Posterior vena cava (tissue), 2 donors: Measurements from ENCODE around the gene GAB2. TPM values are rescaled to one million over a fixed set of nuclear protein-coding genes. Genes with fewer than 3 reads are reported as not detected.

ENCODE experiments used
- DNase-seq: peaks from one replicate; pipeline ENCODE4 v3.0.0-alpha.2; 2020; ENCODE audit warnings: low spot score
- intact Hi-C, 2 donors: fragments of 100-400 bp; cut with DNase I; formaldehyde crosslinking; loops; one replicate each; pipeline versions ENCODE4 v1.14.1 to v1.14.2; 2022 to 2023
- total RNA-seq, 2 donors: library from RNA; stranded (reverse); fragmentation: NEBNext Ultra II Directional; extraction: Animal tissue kit (Norgen Biotek cat#: 25700); gene quantifications; one replicate each; pipeline ENCODE4 v1.2.1, GENCODE V29; 2021
- donor health status: DM: yes; HTN: yes; CAD: no.
- donor health status: DM: yes; HTN: yes; CAD: no.

The GAB2 gene
- total RNA-seq, 2 donors from 2014 or later = 45.1 to 89.7 TPM

DNA sequence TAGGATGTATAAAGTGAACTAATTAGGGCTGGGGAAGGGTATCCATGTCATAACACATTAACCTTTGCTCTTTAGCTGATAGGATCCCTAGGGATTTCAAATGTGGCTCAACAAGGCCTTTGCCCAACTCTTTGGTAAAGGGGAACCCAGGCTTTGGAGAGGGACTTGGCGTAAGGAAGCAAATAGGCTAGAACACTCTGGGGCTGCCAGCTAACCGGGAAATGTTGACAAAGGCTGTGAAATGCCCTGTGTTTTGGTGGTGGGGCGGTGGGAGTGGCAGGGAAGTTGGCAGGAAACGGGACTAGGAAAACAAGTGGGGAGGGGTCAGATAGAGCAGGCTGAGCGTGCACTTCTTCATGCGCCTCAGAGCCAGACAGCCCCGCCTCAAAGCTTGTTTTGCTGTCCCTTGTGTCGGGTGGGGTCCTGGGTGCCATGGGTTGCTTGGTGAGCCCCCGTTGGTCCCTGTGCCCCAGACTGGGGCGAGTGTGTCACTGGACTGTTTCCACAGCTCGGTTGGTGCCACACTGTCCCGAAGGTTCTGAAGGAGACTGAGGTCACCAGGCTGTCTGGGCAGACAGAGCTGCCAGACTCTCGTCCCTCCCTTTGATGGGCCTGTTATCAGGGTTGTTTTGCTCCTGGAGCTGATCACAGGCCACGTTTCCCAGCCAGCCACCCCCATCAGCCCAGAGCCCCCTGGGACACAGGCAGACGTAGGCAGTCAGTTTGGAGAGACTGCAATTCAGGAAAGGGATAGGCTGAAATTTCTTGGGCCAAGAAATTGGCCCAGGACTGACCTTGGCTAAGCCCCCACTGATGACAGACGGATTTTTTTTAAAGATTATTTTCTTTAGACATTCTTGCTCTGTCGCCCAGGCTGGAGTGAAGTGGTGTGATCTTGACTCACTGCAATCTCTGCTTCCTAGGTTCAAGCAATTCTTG is 248.8 kb downstream of the GAB2 start:
- intact Hi-C loops = no loop called here

DNA sequence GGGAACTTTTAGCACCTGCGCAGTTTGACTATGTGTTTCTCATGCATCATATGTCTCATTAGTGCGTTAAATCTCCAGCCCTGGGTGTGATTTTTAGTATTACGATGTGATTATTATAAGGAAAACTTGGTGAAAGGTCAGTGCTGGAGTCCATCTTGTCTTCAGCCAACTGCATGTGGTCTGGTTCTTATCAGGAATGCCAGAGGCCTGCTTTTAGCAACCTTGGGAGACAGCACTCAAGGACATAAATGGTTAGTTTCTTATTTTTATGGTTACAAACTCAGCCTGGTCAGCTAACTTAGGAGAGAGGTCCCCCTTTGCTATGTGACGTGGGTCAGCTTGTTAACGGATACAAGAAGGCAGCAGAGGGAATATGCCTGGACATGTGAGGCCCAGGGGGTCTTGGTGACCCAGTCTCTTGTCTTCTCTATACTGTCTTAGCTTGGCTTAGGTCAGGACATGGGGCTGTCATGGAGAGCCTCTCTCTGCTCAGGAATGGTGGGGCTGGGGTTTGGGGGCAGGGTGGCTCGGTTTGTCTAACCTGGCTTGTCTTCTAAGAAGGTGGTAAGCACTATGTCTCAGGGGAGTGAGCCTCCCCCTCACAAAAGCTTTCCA is 250.7 kb downstream of the GAB2 start:
- intact Hi-C loops = no loop called here
- DNase-seq = peak; percentile 25

More for the DNA sequence above, 248.8 kb downstream of the GAB2 start:
- peak; percentile 97 for DNase-seq

Other genes with a start within 250 kb of the GAB2 start
- 10 to 100 TPM; 10.2 to 10.5 TPM for gene KCTD21, start 229.2 kb downstream of the GAB2 start, total RNA-seq
- 10 to 100 TPM; 12.8 to 14.1 TPM for gene USP35, start 228.9 kb downstream of the GAB2 start, total RNA-seq
- gene NARS2, start 157.0 kb upstream of the GAB2 start, total RNA-seq = 10 to 100 TPM in 1 of 2 donors, 1 to 10 TPM in 1; 9.8 to 11.7 TPM